Colonic mucosa (tissue), 4 donors: ENCODE measurements around the gene JMJD1C. TPM values are rescaled to one million over a fixed set of nuclear protein-coding genes. Genes with fewer than 3 reads are reported as not detected.

Experiments used
- DNase-seq: peaks from one replicate; pipeline ENCODE4 v3.0.0-alpha.2; 2020
- H3K27ac ChIP-seq: fragments of 200-600 bp; one replicate; pipeline ENCODE4 v1.8.0; 2021
- H3K27me3 ChIP-seq: fragments of 200-600 bp; one replicate; pipeline ENCODE4 v1.8.0; 2021
- H3K36me3 ChIP-seq: fragments of 200-600 bp; one replicate; pipeline ENCODE4 v1.8.0; 2021
- H3K4me1 ChIP-seq: fragments of 200-600 bp; one replicate; pipeline ENCODE4 v1.8.0; 2021; ENCODE audit warnings: mild to moderate bottlenecking
- H3K4me3 ChIP-seq: fragments of 200-600 bp; one replicate; pipeline ENCODE4 v1.8.0; 2021
- H3K9ac ChIP-seq, 2 donors: one replicate each; pipeline ENCODE4 v1.7.0; 2013; ENCODE audit warnings: control low read depth in 2 of 2, low read depth in 2 of 2, low read length in 2 of 2
- H3K9me3 ChIP-seq: fragments of 200-600 bp; one replicate; pipeline ENCODE4 v1.8.0; 2021
- intact Hi-C: fragments of 100-400 bp; cut with DNase I; formaldehyde crosslinking; loops from one replicate; pipeline ENCODE4 v1.14.1; 2022
- total RNA-seq, 2 donors: library from RNA; stranded (reverse); fragmentation: NEBNext Ultra II Directional in 1 of 2; extraction: Animal tissue kit (Norgen Biotek cat#: 25700) in 1 of 2; gene quantifications; one replicate each; pipeline ENCODE4 v1.2.1, GENCODE V29; 2021
- TF ChIP-seq, protein P1 (sequence below): fragments of 200-600 bp; IDR thresholded peaks from one replicate; pipeline ENCODE4 v1.8.0; 2022; ENCODE audit warnings: antibody characterized with exemption, mild to moderate bottlenecking
- donor health status: healthy.
- donor health status: DM: no; HTN: no; CAD: no.
- donor health status: DM: no; HTN: no; CAD: no.

JMJD1C gene
- total RNA-seq, 2 donors from 2014 or later = 37.7 to 72.2 TPM

GRCh38 chr10:63261496-63261895 lies 204.3 kb downstream of the JMJD1C start:
- H3K27ac ChIP-seq = no peak overlapping the region
- H3K36me3 ChIP-seq = no peaks in the 10 kb centered on the region
- H3K4me1 ChIP-seq = peaks cover 23% of the 10 kb centered on the region
- no peaks in the 10 kb centered on the region for H3K27me3 ChIP-seq
- no peak overlapping the region for H3K9ac ChIP-seq
- intact Hi-C loops = no loop called here
- no peak overlapping the region for H3K4me3 ChIP-seq
- TF ChIP-seq, protein P1, sequence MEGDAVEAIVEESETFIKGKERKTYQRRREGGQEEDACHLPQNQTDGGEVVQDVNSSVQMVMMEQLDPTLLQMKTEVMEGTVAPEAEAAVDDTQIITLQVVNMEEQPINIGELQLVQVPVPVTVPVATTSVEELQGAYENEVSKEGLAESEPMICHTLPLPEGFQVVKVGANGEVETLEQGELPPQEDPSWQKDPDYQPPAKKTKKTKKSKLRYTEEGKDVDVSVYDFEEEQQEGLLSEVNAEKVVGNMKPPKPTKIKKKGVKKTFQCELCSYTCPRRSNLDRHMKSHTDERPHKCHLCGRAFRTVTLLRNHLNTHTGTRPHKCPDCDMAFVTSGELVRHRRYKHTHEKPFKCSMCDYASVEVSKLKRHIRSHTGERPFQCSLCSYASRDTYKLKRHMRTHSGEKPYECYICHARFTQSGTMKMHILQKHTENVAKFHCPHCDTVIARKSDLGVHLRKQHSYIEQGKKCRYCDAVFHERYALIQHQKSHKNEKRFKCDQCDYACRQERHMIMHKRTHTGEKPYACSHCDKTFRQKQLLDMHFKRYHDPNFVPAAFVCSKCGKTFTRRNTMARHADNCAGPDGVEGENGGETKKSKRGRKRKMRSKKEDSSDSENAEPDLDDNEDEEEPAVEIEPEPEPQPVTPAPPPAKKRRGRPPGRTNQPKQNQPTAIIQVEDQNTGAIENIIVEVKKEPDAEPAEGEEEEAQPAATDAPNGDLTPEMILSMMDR = no peak
- H3K9me3 ChIP-seq = no peaks in the 10 kb centered on the region
- DNase-seq = no peak

- H3K36me3 ChIP-seq = no peaks in the 10 kb centered on the region
- intact Hi-C loops = no loop called here
- H3K27ac ChIP-seq = no peak overlapping the region
- no peak overlapping the region for H3K9ac ChIP-seq
- H3K9me3 ChIP-seq = no peaks in the 10 kb centered on the region
- no peaks in the 10 kb centered on the region for H3K27me3 ChIP-seq
- H3K4me3 ChIP-seq = no peak overlapping the region
- DNase-seq = no peak
- H3K4me1 ChIP-seq = peaks cover 23% of the 10 kb centered on the region
- TF ChIP-seq, protein P1 = no peak
Measured at GRCh38 chr10:63260860-63261251, 204.9 kb downstream of the JMJD1C start.

DNA sequence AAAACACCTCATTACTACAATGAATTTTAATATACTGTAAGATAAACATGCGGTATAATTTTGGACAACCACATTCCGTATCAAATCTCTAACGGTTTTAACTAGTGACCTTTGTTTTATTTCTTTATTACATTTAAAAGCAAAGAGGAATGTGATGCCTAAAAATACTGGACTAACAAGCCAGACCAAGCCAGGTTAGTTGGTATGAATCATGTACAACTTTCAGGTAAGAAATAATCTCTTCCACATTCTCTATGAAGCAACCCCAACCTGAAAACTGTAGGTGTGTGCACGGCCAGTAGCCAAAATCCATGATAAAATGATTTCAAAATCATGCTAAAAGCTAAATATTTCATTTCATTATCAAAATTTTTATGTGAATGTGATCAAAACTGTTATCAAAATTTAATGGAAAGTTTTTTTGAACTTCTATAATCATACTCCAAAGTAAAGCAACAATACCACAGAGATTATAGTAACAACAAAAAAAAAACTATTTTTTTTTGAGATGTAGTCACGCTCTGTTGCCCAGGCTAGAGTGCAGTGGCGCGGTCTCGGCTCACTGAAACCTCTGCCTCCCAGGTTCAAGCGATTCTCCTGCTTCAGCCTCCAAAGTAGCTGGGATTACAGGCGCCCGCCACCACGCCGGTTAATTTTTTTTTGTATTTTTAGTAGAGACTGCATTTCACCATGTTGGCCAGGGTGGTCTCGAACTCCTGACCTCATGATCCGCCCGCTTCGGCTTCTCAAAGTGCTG lies 205.5 kb downstream of the JMJD1C start:
- Histone ChIP-seq H3K9ac (no peak overlapping the region), H3K27me3 (no peaks in the 10 kb centered on the region), H3K4me3 (no peak overlapping the region), H3K36me3 (no peaks in the 10 kb centered on the region), H3K4me1 (peaks cover 23% of the 10 kb centered on the region), H3K9me3 (no peaks in the 10 kb centered on the region), H3K27ac (no peak overlapping the region)
- no peak for DNase-seq
- intact Hi-C loops = no loop called here
- TF ChIP-seq, protein P1 = no peak

- no peak for DNase-seq
Measured at GRCh38 chr10:63258920-63259678, 206.7 kb downstream of the JMJD1C start.

GRCh38 chr10:63257778-63258177 lies 208.0 kb downstream of the JMJD1C start:
- H3K4me3 ChIP-seq = no peak overlapping the region
- no peaks in the 10 kb centered on the region for H3K36me3 ChIP-seq
- no peak overlapping the region for H3K27ac ChIP-seq
- intact Hi-C loops = loop anchor here (1.0 kb wide), 1 partner anchor 16 kb away; no protein-coding TSS in a partner anchor
- no peaks in the 10 kb centered on the region for H3K27me3 ChIP-seq
- no peak for DNase-seq
- H3K4me1 ChIP-seq = peaks cover 18% of the 10 kb centered on the region
- no peak overlapping the region for H3K9ac ChIP-seq
- TF ChIP-seq, protein P1 = no peak
- no peaks in the 10 kb centered on the region for H3K9me3 ChIP-seq

More at GRCh38 chr10:63258920-63259678, 206.7 kb downstream of the JMJD1C start:
- TF ChIP-seq, protein P1 = no peak
- H3K36me3 ChIP-seq = no peaks in the 10 kb centered on the region
- H3K9ac ChIP-seq = no peak overlapping the region
- no peak overlapping the region for H3K4me3 ChIP-seq
- peaks cover 23% of the 10 kb centered on the region for H3K4me1 ChIP-seq
- intact Hi-C loops = no loop called here
- H3K9me3 ChIP-seq = no peaks in the 10 kb centered on the region
- H3K27ac ChIP-seq = no peak overlapping the region
- no peaks in the 10 kb centered on the region for H3K27me3 ChIP-seq
